ENCODE data around the gene GOLGA8K.
"Not testable (repeated sequence)": the region's sequence is repeated elsewhere in the genome, so short reads cannot be mapped to it uniquely, and the experiment has no call there.

DNA sequence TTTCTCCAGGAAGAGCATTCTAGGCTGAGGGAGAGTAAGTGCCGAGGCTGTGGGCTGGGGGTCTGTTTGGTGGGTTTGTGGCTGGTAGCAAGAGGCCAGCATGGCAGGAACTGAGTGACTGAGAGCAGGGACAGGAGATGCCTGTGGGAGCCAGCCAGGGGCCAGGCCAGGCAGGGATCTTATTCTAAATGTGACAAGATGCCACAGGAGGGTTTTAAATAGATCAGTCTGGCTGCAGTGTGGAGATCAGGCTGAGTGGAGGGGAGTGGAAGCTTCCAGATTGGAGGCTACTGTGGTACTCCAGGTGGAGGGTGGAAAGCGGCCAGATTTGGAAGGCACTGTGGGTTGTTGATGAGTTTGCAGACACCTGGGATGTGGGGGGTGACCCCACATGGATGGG is 28.9 kb downstream of the GOLGA8K start:
- TF ChIP-seq EZH2 (IDR thresholded peaks at IDR 0.05; ENCODE audit: low read depth, low read length, severe bottlenecking); RFX5 (IDR thresholded peaks at IDR 0.05; ENCODE audit: borderline replicate concordance, low read depth, low read length): not testable (repeated sequence)
- TF ChIP-seq, protein P1, sequence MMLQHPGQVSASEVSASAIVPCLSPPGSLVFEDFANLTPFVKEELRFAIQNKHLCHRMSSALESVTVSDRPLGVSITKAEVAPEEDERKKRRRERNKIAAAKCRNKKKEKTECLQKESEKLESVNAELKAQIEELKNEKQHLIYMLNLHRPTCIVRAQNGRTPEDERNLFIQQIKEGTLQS (IDR thresholded peaks at IDR 0.05; ENCODE audit: insufficient read depth, low read depth, low read length), result not testable (repeated sequence)

Measured in H1 (cell line).